WTC11 (cell line): ENCODE measurements around the gene GSDME. TPM values are rescaled to one million over a fixed set of nuclear protein-coding genes. Genes with fewer than 3 reads are reported as not detected.

ENCODE experiments used
- ATAC-seq: fragments of 200-7000 bp; cut with Tn5 transposase; 2 replicates; pipeline ENCODE4 v1.10.0; 2021; ENCODE audit warnings: mild to moderate bottlenecking, moderate library complexity
- CTCF ChIA-PET: fragments of 300-600 bp; sonication (Branson Sonifier 250); formaldehyde crosslinking; loops from one replicate; lab custom pipeline; 2021; ENCODE audit warnings: antibody characterized with exemption; lab: Charles Lee
- POLR2A ChIA-PET: fragments of 350-600 bp; sonication (Branson Sonifier 250); formaldehyde crosslinking; loops from one replicate; lab custom pipeline; 2021; ENCODE audit warnings: antibody characterized with exemption; lab: Charles Lee
- DNase-seq: peaks from one replicate; pipeline ENCODE4 v3.0.0; 2021; ENCODE audit warnings: low spot score
- H3K27ac Mint-ChIP-seq: 2 replicates; pipeline ENCODE4 v1.8.0; 2021; ENCODE audit warnings: mixed read lengths
- H3K27me3 Mint-ChIP-seq: 2 replicates; pipeline ENCODE4 v1.8.0; 2021; ENCODE audit warnings: low read depth, mild to moderate bottlenecking, moderate library complexity, mixed read lengths
- H3K36me3 Mint-ChIP-seq: 2 replicates; pipeline ENCODE4 v1.8.0; 2021; ENCODE audit warnings: mixed read lengths
- H3K4me1 Mint-ChIP-seq: 2 replicates; pipeline ENCODE4 v1.8.0; 2022; ENCODE audit warnings: mixed read lengths
- H3K4me3 Mint-ChIP-seq: 2 replicates; pipeline ENCODE4 v1.8.0; 2021; ENCODE audit warnings: mild to moderate bottlenecking, moderate library complexity, mixed read lengths
- H3K9me3 Mint-ChIP-seq: 2 replicates; pipeline ENCODE4 v1.8.0; 2021; ENCODE audit warnings: mixed read lengths
- AR ChIP-seq: fragments of 250-450 bp; sonication (Bioruptor Pico); IDR thresholded peaks from 2 replicates; pipeline ENCODE4 v1.9.0; 2021; ENCODE audit warnings: mild to moderate bottlenecking
- FOXK1 ChIP-seq: sonication (generic); formaldehyde crosslinking; IDR thresholded peaks from 2 replicates; pipeline ENCODE4 v1.8.0; 2022; ENCODE audit warnings: mild to moderate bottlenecking, moderate library complexity, missing genetic modification reagents
- FOXP4 ChIP-seq: sonication (generic); formaldehyde crosslinking; IDR thresholded peaks from 2 replicates; pipeline ENCODE4 v1.8.0; 2022; ENCODE audit warnings: mild to moderate bottlenecking, missing genetic modification reagents
- GTF2I ChIP-seq: fragments of 250-450 bp; sonication (Bioruptor Pico); conservative IDR thresholded peaks from 2 replicates; pipeline ENCODE4 v1.4.0; 2021; ENCODE audit warnings: mild to moderate bottlenecking
- HMGA2 ChIP-seq: fragments of 250-450 bp; sonication (Bioruptor Pico); IDR thresholded peaks from 2 replicates; pipeline ENCODE4 v1.4.0; 2021; ENCODE audit warnings: mild to moderate bottlenecking, moderate library complexity
- IRF2 ChIP-seq: sonication (generic); formaldehyde crosslinking; IDR thresholded peaks from 2 replicates; pipeline ENCODE4 v1.8.0; 2022; ENCODE audit warnings: low read depth, missing genetic modification reagents, borderline replicate concordance
- JAZF1 ChIP-seq: fragments of 250-450 bp; sonication (Bioruptor Pico); IDR thresholded peaks from 2 replicates; pipeline ENCODE4 v1.9.0; 2021; ENCODE audit warnings: moderate library complexity, mild to moderate bottlenecking, inconsistent platforms
- MXD4 ChIP-seq: fragments of 250-450 bp; sonication (Bioruptor Pico); IDR thresholded peaks from 2 replicates; pipeline ENCODE4 v1.8.0; 2021; ENCODE audit warnings: mild to moderate bottlenecking, moderate library complexity, borderline replicate concordance
- MYBL2 ChIP-seq: sonication (generic); formaldehyde crosslinking; IDR thresholded peaks from 2 replicates; pipeline ENCODE4 v1.8.1; 2023; ENCODE audit warnings: mild to moderate bottlenecking, moderate library complexity, missing genetic modification reagents
- RORB ChIP-seq: fragments of 250-450 bp; sonication (Bioruptor Pico); IDR thresholded peaks from 2 replicates; pipeline ENCODE4 v1.9.0; 2021; ENCODE audit warnings: mild to moderate bottlenecking
- TCF7 ChIP-seq: sonication (generic); formaldehyde crosslinking; IDR thresholded peaks from 2 replicates; pipeline ENCODE4 v1.8.0; 2022; ENCODE audit warnings: mild to moderate bottlenecking, low read depth, missing genetic modification reagents, moderate library complexity
- TP53 ChIP-seq: sonication (generic); formaldehyde crosslinking; IDR thresholded peaks from 2 replicates; pipeline ENCODE4 v1.8.1; 2023; ENCODE audit warnings: mild to moderate bottlenecking, missing genetic modification reagents
- ZMAT4 ChIP-seq: fragments of 250-450 bp; sonication (Bioruptor Pico); IDR thresholded peaks from 2 replicates; pipeline ENCODE4 v1.9.0; 2021; ENCODE audit warnings: mild to moderate bottlenecking
- ZNF263 ChIP-seq: sonication (generic); formaldehyde crosslinking; IDR thresholded peaks from 2 replicates; pipeline ENCODE4 v1.8.1; 2022; ENCODE audit warnings: low read depth, mild to moderate bottlenecking, moderate library complexity, missing genetic modification reagents
- ZNF317 ChIP-seq: sonication (generic); formaldehyde crosslinking; IDR thresholded peaks from 2 replicates; pipeline ENCODE4 v1.8.1; 2023; ENCODE audit warnings: low read depth, mild to moderate bottlenecking, moderate library complexity, missing genetic modification reagents, borderline replicate concordance
- ZNF671 ChIP-seq: fragments of 250-450 bp; sonication (Bioruptor Pico); IDR thresholded peaks from 2 replicates; pipeline ENCODE4 v1.8.0; 2021; ENCODE audit warnings: mild to moderate bottlenecking
- total RNA-seq: library from RNA; stranded (reverse); gene quantifications from 3 replicates; pipeline ENCODE4 v1.2.3, GENCODE V29; 2021
- TF ChIP-seq, protein P1 (sequence below): sonication (generic); formaldehyde crosslinking; IDR thresholded peaks from 2 replicates; pipeline ENCODE4 v1.8.1; 2023; ENCODE audit warnings: mild to moderate bottlenecking, missing genetic modification reagents
- TF ChIP-seq, protein P2 (sequence below): sonication (generic); formaldehyde crosslinking; conservative IDR thresholded peaks from 2 replicates; pipeline ENCODE4 v1.8.1; 2022; ENCODE audit warnings: mild to moderate bottlenecking, missing genetic modification reagents
- TF ChIP-seq, protein P3 (sequence below): fragments of 250-450 bp; sonication (Bioruptor Pico); IDR thresholded peaks from 2 replicates; pipeline ENCODE4 v1.8.0; 2021; ENCODE audit warnings: mild to moderate bottlenecking

The GSDME gene
- total RNA-seq, 1 experiment from 2014 or later: 4.8 TPM

DNA sequence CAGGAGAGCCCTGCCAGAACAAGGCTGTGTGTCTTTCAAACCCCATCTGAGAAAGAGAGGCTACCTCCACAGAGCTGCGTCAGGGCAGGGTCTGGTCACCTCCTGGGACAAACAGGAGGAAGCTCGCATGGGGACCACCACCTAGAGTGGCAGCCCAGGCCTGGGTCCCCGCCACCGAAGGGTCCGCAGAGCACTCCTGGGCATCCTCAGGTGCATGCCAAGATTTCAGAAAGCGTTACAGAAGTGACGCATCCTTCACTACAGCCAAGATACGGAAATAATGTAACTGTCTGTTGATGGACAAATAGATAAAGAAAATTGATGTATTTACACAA is 42.6 kb downstream of the GSDME start (continued):
- no peak for TF ChIP-seq ZNF317

DNA sequence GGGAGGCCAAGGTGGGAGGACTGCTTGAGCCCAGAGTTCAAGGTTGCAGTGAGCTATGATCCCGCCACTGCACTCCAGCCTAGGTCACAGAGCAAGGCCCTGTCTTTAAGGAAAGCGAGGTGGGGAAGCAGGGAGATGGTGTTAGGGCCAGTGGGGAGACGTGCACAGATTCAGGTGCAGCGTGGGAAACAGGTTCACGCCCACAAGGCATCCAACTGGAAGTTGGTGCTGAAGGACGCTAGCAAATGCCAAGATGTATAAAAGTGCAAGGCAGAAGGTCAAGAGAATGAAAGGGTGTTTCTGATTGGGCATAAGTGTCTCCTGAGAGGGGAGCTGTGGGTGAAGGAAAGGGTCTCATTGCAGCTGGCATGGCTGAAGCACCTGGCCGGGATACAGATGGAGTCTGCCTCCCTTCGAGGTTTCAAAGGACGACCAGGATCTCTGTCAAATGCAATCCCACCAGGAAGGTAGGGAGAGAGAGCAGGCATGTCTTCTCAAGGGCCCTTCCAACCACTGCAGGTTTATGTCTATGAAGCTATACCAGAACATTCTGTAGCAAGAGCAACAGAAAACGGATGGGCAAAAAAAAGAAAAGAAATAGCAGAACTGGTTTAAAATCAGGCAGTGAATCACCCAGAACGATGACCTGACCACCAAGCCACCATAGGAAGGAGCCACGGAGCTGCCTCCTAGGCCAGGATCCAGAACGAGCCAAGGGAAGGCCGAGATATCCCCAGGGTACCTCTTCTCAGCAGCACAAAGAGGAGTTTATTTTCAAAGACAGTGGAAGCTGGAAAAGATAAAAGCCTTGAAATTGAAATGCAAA is 43.2 kb downstream of the GSDME start:
- Mint-ChIP-seq H3K9me3 (no peaks in the 10 kb centered on the region), H3K27me3 (peaks cover 3% of the 10 kb centered on the region; the same call in 1 of the 2 replicates), H3K27ac (no peak overlapping the region), H3K36me3 (no peaks in the 10 kb centered on the region), H3K4me3 (no peak overlapping the region), H3K4me1 (peaks cover 6% of the 10 kb centered on the region; the same call in 1 of the 2 replicates)
- no peak for DNase-seq
- POLR2A ChIA-PET: no interaction called here
- TF ChIP-seq FOXP4 (CRISPR knock-in tag) (no peak), MYBL2 (CRISPR knock-in tag) (no peak), ZNF263 (CRISPR knock-in tag) (no peak), RORB (CRISPR knock-in tag) (no peak), MXD4 (CRISPR knock-in tag) (no peak), HMGA2 (CRISPR knock-in tag) (no peak), JAZF1 (no peak)
- TF ChIP-seq, protein P1, sequence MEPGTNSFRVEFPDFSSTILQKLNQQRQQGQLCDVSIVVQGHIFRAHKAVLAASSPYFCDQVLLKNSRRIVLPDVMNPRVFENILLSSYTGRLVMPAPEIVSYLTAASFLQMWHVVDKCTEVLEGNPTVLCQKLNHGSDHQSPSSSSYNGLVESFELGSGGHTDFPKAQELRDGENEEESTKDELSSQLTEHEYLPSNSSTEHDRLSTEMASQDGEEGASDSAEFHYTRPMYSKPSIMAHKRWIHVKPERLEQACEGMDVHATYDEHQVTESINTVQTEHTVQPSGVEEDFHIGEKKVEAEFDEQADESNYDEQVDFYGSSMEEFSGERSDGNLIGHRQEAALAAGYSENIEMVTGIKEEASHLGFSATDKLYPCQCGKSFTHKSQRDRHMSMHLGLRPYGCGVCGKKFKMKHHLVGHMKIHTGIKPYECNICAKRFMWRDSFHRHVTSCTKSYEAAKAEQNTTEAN (CRISPR knock-in tag): no peak
- no peak for ATAC-seq
- CTCF ChIA-PET: interaction anchor here (0.9 to 1.0 kb wide), 3 partner anchors 9 to 424 kb away, joined by 3 read pairs; no protein-coding TSS in a partner anchor

DNA sequence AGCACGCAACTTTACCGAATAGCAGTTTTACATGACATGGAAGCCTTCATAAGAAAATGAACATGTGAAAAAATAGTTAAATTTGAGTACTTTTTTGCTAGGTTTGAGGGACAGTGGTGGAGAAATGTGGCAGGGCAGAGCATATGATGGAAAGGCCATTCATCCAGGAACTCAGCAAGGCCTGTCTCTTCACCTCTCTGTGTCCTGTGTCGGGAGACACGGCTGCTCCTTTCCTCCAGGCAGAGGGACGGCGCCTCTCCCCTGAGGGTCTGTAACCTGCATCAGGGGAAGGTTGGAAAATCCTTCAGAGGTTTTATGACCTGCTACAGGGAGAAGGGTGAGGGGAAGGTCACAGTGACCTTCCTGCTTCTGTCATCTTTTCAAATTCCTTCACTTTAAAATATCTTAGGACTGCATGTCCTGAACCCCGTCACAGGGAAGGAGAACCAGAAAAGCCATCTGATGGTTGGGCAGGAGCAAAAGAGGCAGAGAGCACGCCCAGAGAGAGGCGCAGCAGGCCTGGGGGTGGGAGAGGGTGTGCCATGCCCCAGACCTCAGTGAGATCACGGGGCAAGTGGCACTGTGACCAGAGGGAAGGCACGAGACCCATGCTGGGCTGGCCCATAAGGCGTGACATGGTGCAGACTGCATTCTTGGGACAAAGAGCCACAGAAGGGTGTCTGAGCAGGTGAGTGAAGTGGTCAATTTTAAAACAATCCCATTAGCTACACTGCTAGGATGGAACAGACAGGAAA is 44.0 kb downstream of the GSDME start:
- DNase-seq (no peak), ATAC-seq (no peak)
- ChIA-PET POLR2A (no interaction called here), CTCF (interaction anchor here (0.9 kb wide), 1 partner anchor 10 kb away, joined by 3 read pairs; no protein-coding TSS in a partner anchor)
- no peak for TF ChIP-seq AR (CRISPR knock-in tag)
- TF ChIP-seq, protein P2, sequence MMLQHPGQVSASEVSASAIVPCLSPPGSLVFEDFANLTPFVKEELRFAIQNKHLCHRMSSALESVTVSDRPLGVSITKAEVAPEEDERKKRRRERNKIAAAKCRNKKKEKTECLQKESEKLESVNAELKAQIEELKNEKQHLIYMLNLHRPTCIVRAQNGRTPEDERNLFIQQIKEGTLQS (CRISPR knock-in tag): no peak
- no peak for TF ChIP-seq FOXK1
- TF ChIP-seq, protein P3, sequence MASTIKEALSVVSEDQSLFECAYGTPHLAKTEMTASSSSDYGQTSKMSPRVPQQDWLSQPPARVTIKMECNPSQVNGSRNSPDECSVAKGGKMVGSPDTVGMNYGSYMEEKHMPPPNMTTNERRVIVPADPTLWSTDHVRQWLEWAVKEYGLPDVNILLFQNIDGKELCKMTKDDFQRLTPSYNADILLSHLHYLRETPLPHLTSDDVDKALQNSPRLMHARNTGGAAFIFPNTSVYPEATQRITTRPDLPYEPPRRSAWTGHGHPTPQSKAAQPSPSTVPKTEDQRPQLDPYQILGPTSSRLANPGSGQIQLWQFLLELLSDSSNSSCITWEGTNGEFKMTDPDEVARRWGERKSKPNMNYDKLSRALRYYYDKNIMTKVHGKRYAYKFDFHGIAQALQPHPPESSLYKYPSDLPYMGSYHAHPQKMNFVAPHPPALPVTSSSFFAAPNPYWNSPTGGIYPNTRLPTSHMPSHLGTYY (CRISPR knock-in tag): no peak
- no peak for TF ChIP-seq ZNF317
- no peak for TF ChIP-seq TP53 (CRISPR knock-in tag)
- TF ChIP-seq TCF7 (CRISPR knock-in tag): no peak
- no peak for TF ChIP-seq GTF2I (CRISPR knock-in tag)
- TF ChIP-seq IRF2 (CRISPR knock-in tag): no peak
- no peak for TF ChIP-seq ZMAT4
- no peak for TF ChIP-seq ZNF671
- H3K9me3 Mint-ChIP-seq: no peaks in the 10 kb centered on the region
- H3K4me3 Mint-ChIP-seq: no peak overlapping the region
- peaks cover 6% of the 10 kb centered on the region for H3K4me1 Mint-ChIP-seq
- no peaks in the 10 kb centered on the region for H3K36me3 Mint-ChIP-seq
- peak overlapping the region; percentile 8; the same call in 1 of the 2 replicates for H3K27ac Mint-ChIP-seq
- peaks cover 3% of the 10 kb centered on the region; the same call in 1 of the 2 replicates for H3K27me3 Mint-ChIP-seq
